Large intestine (tissue), 3 donors: ENCODE measurements around the gene FANCL. TPM values are rescaled to one million over a fixed set of nuclear protein-coding genes. Genes with fewer than 3 reads are reported as not detected.
"Not testable (repeated sequence)": the region's sequence is repeated elsewhere in the genome, so short reads cannot be mapped to it uniquely, and the experiment has no call there.

Source experiments
- DNase-seq, 2 donors: peaks; one replicate each; pipeline versions ENCODE4 v3.0.0 to v3.0.0-alpha.2; 2013
- H3K27ac ChIP-seq: one replicate; pipeline ENCODE4 v1.5.1; 2013; ENCODE audit warnings: low read length
- H3K27me3 ChIP-seq: 2 replicates; pipeline ENCODE4 v1.6.1; 2013; ENCODE audit warnings: low read length; ENCODE audit not compliant: control insufficient read depth, insufficient read depth
- H3K36me3 ChIP-seq: 2 replicates; pipeline ENCODE4 v1.6.1; 2013; ENCODE audit warnings: low read length; ENCODE audit not compliant: control insufficient read depth, insufficient read depth
- H3K4me1 ChIP-seq: one replicate; pipeline ENCODE4 v1.6.1; 2013; ENCODE audit warnings: low read length; ENCODE audit not compliant: control insufficient read depth, insufficient read depth
- H3K4me3 ChIP-seq: one replicate; pipeline ENCODE4 v1.5.1; 2013; ENCODE audit warnings: low read length
- H3K9me3 ChIP-seq: one replicate; pipeline ENCODE4 v1.6.1; 2013; ENCODE audit warnings: mild to moderate bottlenecking, low read depth, low read length, moderate library complexity; ENCODE audit not compliant: control insufficient read depth
- whole genome bisulfite sequencing: methylation state at CpG from one replicate; pipeline ENCODE4 v1.1.5; 2013; ENCODE audit warnings: low lambda C conversion rate; ENCODE audit not compliant: insufficient coverage; 5-methylcytosine and 5-hydroxymethylcytosine counted together
- polyA plus RNA-seq: library from polyadenylated mRNA; unstranded; fragments of 120-200 nt; gene quantifications from one replicate; pipeline ENCODE4 v1.2.1, GENCODE V29; 2013

The FANCL gene
- polyA plus RNA-seq, 1 donor: 49.4 TPM

GRCh38 chr2:58182527-58182926 is 58.6 kb downstream of the FANCL start:
- Histone ChIP-seq H3K9me3 (no peaks in the 10 kb centered on the region), H3K4me1 (no peaks in the 10 kb centered on the region), H3K36me3 (no peaks in the 10 kb centered on the region), H3K4me3 (no peak overlapping the region), H3K27ac (no peak overlapping the region), H3K27me3 (no peaks in the 10 kb centered on the region)
- WGBS: 80% methylated on average over 1 of the region's 1 CpG
- no peak for DNase-seq

GRCh38 chr2:58180635-58181034 is 60.5 kb downstream of the FANCL start:
- no peak for DNase-seq
- no peaks in the 10 kb centered on the region for H3K27me3 ChIP-seq
- 92% methylated on average over 2 of the region's 5 CpGs for whole genome bisulfite sequencing
- H3K4me1 ChIP-seq: no peaks in the 10 kb centered on the region
- H3K27ac ChIP-seq: no peak overlapping the region
- no peaks in the 10 kb centered on the region for H3K9me3 ChIP-seq
- H3K4me3 ChIP-seq: no peak overlapping the region
- H3K36me3 ChIP-seq: no peaks in the 10 kb centered on the region

- WGBS: no CpG with 5 or more reads among the region's 3 CpGs
- H3K4me3 ChIP-seq: not testable (repeated sequence)
Measured at GRCh38 chr2:58180175-58180574, 61.0 kb downstream of the FANCL start.

GRCh38 chr2:58177187-58177586 is 63.9 kb downstream of the FANCL start:
- H3K4me3 ChIP-seq, H3K4me1 ChIP-seq, H3K27me3 ChIP-seq, H3K27ac ChIP-seq, H3K36me3 ChIP-seq, DNase-seq, H3K9me3 ChIP-seq: not testable (repeated sequence)
- WGBS: no CpG with 5 or more reads among the region's 4 CpGs

More at GRCh38 chr2:58180175-58180574, 61.0 kb downstream of the FANCL start:
- not testable (repeated sequence) for H3K9me3 ChIP-seq, H3K27me3 ChIP-seq, DNase-seq, H3K27ac ChIP-seq, H3K36me3 ChIP-seq, H3K4me1 ChIP-seq

- not testable (repeated sequence) for H3K27me3 ChIP-seq, DNase-seq, H3K36me3 ChIP-seq, H3K9me3 ChIP-seq, H3K4me1 ChIP-seq, H3K4me3 ChIP-seq, H3K27ac ChIP-seq
- no CpG with 5 or more reads among the region's 16 CpGs for WGBS
Measured at GRCh38 chr2:58171831-58172230, 69.3 kb downstream of the FANCL start.

GRCh38 chr2:58170334-58170933 is 70.7 kb downstream of the FANCL start:
- not testable (repeated sequence) for H3K9me3 ChIP-seq, H3K27me3 ChIP-seq, H3K4me3 ChIP-seq, H3K4me1 ChIP-seq, DNase-seq, H3K27ac ChIP-seq, H3K36me3 ChIP-seq
- 100% methylated on average over 1 of the region's 7 CpGs for WGBS

GRCh38 chr2:58169845-58170244 is 71.3 kb downstream of the FANCL start:
- not testable (repeated sequence) for H3K36me3 ChIP-seq, H3K4me3 ChIP-seq, DNase-seq, H3K27ac ChIP-seq, H3K27me3 ChIP-seq, H3K4me1 ChIP-seq, H3K9me3 ChIP-seq

- not testable (repeated sequence) for H3K9me3 ChIP-seq, H3K27ac ChIP-seq, H3K4me1 ChIP-seq, DNase-seq, H3K36me3 ChIP-seq, H3K27me3 ChIP-seq, H3K4me3 ChIP-seq
- no CpG with 5 or more reads among the region's 6 CpGs for WGBS
Measured at GRCh38 chr2:58168130-58168529, 73.0 kb downstream of the FANCL start.

GRCh38 chr2:58163913-58164312 is 77.2 kb downstream of the FANCL start:
- no peaks in the 10 kb centered on the region for H3K9me3 ChIP-seq
- no peak overlapping the region for H3K4me3 ChIP-seq
- H3K36me3 ChIP-seq: peaks cover 18% of the 10 kb centered on the region
- 100% methylated on average over 2 of the region's 3 CpGs for WGBS
- H3K27ac ChIP-seq: no peak overlapping the region
- no peaks in the 10 kb centered on the region for H3K27me3 ChIP-seq
- H3K4me1 ChIP-seq: no peaks in the 10 kb centered on the region
- no peak for DNase-seq

- no peak for DNase-seq
- Histone ChIP-seq H3K9me3 (no peaks in the 10 kb centered on the region), H3K4me3 (no peak overlapping the region), H3K27me3 (no peaks in the 10 kb centered on the region), H3K4me1 (no peaks in the 10 kb centered on the region), H3K27ac (no peak overlapping the region), H3K36me3 (peaks cover 24% of the 10 kb centered on the region)
- WGBS: 100% methylated on average over 1 of the region's 4 CpGs
Measured at GRCh38 chr2:58158481-58158880, 82.6 kb downstream of the FANCL start.

- Histone ChIP-seq H3K4me3 (no peak overlapping the region), H3K27ac (no peak overlapping the region), H3K27me3 (no peaks in the 10 kb centered on the region), H3K9me3 (no peaks in the 10 kb centered on the region), H3K36me3 (peaks cover 24% of the 10 kb centered on the region), H3K4me1 (no peaks in the 10 kb centered on the region)
- no peak for DNase-seq
Measured at GRCh38 chr2:58157754-58158153, 83.4 kb downstream of the FANCL start.
